C4-2B (cell line): ENCODE data around the gene OR11G2.

Experiments
- CTCF ChIP-seq: fragments of 450-650 bp; conservative IDR thresholded peaks from 2 replicates; pipeline ENCODE4 v1.5.1; 2017; ENCODE audit warnings: mild to moderate bottlenecking
- ZFX ChIP-seq: fragments of 450-650 bp; IDR thresholded peaks from 2 replicates; pipeline ENCODE4 v1.6.1; 2017

GRCh38 chr14:20184181-20184580 lies 6.5 kb upstream of the OR11G2 start:
- TF ChIP-seq CTCF (no peak), ZFX (no peak)
